GM04503 (cell line): ENCODE data around the gene WFDC1.

Source experiments
- DNase-seq: peaks from one replicate; pipeline ENCODE4 v3.0.0-alpha.2; 2012; ENCODE audit warnings: low read depth

The WFDC1 gene, protein sequence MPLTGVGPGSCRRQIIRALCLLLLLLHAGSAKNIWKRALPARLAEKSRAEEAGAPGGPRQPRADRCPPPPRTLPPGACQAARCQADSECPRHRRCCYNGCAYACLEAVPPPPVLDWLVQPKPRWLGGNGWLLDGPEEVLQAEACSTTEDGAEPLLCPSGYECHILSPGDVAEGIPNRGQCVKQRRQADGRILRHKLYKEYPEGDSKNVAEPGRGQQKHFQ

DNA sequence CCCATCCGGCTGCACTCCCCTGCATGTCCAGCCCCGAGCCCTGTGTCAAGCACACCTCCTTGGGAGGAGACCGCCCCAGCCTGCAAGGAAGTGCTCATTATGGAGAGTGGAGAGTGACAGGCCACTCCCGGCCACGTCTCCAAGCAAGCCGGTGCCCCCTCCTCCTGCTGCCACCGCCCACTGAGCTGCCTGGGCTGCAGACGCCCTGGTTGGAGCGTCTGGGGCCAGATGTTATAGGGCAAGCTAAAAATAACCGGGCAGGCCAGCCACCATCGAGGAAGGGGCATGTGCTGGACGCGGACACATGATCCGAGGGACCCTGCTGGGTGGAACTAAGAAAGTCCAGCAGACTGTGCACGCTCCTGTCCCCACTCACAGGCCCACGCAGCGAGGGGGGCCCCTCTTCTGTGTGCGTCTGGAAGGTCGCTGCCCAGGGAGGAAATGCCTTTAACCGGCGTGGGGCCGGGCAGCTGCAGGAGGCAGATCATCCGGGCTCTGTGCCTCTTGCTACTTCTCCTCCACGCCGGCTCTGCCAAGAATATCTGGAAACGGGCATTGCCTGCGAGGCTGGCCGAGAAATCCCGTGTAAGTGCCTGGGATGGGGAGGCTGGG, at the start of gene WFDC1:
WFDC1 (plus strand) TSS at position 348 of the 612 bp plus-strand sequence; CDS start at position 442, 94 bp downstream.
- no peak for DNase-seq

DNA sequence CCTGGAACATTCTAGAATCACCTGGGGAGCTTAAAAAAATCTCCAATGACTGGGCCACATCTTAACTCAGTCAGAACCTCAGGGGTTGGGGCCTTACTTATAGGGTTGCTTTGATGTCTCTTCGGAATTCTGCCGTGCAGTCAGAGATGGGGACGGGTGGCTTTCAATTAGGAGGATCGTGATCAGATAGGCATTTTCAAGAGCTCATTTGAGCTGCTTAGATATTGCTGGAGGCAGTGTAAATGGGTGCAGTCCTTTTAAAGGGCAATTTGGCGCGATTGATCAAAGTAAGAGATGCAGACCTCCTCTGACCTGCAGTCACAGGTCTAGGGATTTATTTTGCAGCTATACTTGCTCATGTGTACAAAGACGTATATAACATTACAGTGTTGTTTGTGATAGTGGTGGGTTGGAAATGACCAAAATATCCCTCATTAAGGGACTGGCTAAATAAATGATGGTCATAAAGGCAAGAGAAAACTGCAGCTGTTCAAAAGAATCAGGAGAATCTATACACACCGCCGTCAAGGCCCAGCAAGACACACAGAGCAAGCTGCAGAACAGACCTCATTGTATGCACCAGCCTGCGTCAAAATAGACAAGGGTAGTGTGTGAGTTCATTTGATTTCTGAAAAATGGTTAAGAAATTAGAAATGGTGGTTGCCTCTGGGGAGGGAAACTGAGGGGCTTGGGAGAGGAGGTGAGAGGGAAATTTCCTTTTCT, 48.6 kb upstream of the WFDC1 start:
- no peak for DNase-seq

DNA sequence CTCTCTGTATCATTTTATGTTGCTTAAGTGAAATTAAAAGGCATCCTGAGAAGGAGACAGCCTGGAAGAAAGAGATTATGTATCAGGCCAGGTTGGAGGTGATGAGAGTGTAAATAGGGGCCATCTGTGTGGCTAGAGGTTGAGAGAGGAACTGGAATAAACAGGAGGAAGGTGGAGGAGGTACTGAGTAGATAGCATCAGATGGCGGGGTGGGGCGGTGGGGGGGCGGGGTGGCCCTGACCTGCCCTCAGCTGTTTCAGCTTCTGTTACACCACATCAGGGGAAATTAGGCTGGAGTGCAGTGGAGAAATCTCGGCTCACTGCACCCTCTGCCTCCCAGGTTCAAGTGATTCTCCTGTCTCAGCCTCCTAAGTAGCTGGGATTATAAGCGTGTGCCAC, 48.0 kb upstream of the WFDC1 start:
- DNase-seq: no peak

DNA sequence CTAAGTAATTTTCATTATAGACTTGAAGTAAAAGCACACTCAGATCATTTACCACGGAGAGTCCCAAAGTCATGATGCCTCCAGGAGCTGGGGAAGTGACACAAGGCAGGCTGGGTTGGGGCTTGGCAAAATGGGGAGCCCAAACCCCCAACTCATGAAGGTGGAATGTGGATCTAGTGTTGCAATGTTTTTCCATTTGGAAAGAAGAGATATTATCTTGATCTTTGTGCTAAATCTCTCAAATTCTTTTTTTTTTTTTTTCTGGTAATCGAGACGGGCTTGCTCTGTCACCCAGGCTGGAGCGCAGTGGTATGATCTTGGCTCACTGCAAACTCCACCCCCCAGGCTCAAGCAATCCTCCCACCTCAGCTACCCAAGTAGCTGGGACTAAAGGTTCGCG, 47.3 kb upstream of the WFDC1 start:
- DNase-seq: no peak

DNA sequence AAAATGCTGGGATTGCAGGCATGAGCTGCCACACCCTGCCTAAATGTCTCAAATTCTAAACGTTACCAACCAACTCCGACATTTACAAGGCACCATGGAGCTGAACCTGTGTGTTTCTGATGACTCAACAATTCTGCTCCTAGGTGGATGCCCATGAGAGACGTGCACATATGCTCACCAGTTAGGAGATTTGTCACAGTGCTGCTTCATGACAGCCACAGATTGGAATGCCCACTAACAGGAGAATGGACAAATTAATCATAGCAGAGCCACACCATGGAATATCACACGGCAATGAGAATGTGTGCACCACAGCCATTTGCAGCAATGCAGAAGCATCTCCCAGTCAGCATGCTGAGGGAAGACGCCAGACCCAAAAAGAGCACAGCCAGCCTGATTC, 46.8 kb upstream of the WFDC1 start:
- peak; percentile 21 for DNase-seq

DNA sequence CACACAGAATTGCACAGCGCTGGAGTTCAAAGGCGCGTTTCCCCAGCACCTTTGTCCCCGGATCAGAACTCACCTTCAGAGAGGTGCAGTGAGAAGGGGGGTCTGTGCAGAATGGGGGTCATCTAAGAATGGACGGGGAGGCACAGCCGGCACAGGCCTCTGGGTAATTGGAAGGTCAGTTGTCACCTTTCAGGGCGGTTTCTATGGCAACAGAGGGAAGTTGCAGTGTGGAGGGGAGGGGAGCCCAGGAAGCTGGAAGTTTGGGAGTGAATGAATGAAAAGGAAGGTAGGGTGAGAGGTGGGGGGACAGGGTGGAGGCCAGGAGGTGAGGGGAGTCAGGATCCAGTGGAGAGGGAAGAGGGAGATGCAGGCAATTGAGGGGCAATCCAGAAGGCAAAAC, 42.5 kb upstream of the WFDC1 start:
- DNase-seq: no peak

DNA sequence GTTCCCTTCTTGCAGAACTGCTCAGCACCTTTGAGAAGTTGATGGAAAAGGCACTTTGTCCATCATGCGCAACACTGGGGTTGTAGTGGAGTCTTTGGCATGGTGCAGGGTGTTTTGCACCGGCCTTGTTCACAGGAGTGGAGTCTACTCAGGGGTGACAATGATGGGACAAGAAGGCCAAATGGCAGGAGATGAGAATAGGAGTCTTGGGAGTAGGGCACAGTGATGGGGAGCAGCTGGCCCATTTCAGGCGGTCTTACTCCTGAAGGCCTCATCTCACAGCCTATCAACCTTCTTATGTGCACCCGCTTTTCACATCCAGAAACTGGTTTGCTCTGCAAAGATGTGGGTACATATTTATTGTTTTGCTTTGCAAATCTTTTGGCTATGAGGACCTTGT, 41.5 kb upstream of the WFDC1 start:
- no peak for DNase-seq

DNA sequence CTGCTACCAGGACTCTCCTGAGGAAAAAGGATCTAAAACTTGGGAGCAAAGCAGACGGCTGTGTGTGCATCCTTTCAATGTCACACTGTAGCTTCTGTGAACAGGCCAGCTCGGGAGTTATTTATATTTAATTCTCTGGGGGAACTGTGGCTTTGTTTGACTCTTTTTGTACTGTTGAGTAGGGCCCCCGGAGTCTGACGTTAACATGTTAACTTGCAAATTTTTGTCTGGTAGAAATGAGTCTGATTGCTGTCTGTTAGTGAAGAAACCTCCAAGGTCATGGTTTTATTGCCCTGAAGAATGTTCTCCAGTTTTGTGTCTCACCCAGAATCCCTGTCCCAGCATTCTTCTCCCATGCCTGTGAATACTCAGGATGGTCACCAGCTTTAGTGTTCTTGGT, 40.6 kb upstream of the WFDC1 start:
- DNase-seq: no peak

DNA sequence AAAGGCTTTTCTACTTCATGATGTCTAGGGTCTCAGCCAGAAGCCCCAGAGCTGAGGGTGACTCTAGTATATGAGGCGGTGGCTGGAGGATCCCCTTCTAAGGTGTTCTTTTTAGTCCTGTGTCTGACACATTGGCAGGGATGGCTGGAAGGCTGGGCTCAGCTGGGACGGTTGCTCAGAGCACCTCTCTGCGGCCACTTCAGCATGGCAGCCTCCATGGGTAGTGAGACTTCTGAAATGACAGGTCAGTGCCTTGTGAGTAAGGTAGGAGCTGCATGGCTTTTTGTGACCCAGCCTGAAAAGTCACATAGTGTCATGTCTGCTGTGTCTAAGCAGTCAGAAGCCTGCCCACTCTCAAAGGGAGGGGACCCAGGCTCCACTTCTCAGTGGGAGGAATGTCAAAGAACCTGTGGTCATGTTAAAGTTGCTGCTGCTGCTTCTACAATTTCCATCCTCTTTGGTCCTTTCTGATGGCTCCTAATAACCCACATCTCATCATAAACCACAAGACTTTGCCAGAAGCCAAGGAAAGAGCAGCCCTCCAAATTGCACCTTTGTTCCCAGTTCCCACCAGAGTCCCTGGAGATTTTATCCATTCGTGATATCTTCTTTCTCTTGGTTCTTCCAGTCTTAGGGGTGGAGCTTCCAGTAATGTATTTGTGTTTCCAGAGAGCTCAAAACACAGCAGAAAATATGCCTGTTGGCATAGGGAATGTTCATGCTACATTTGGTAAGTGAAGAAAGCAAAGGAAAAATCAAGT, 39.4 kb upstream of the WFDC1 start:
- DNase-seq: no peak

DNA sequence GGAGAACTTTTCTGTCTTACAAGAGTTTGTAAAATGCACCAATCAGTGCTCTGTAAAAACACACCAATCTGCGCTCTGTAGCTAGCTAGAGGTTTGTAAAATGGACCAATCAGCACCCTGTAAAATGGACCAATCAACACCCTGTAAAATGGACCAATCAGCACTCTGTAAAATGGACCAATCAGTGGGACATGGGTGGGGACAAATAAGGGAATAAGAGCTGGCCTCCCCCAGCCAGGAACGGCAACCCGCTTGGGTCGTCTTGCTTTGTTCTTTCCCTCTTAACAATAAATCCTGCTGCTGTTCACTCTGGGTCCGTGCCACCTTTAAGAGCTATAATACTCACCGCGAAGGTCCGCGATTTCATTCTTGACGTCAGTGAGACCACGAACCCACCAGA, 36.4 kb upstream of the WFDC1 start:
- no peak for DNase-seq

DNA sequence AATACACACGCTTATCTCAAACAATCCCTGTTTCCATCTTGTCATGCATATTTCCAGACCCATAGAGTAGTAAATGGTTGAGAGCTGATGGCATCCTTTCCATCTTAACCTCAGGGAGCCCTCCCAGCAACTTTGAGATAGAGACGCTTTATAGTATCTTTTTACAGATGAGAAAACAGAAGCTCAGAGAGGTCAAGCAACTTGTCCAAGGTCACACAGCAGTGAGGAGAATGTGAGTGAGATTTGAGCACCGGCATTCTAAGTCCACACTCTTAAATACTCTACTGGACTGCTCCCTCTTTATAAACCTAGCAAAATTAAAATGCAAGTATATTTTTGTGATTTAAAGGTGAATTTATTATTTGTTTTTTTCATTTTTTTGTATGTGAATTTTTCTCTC, 35.0 kb upstream of the WFDC1 start:
- DNase-seq: no peak

DNA sequence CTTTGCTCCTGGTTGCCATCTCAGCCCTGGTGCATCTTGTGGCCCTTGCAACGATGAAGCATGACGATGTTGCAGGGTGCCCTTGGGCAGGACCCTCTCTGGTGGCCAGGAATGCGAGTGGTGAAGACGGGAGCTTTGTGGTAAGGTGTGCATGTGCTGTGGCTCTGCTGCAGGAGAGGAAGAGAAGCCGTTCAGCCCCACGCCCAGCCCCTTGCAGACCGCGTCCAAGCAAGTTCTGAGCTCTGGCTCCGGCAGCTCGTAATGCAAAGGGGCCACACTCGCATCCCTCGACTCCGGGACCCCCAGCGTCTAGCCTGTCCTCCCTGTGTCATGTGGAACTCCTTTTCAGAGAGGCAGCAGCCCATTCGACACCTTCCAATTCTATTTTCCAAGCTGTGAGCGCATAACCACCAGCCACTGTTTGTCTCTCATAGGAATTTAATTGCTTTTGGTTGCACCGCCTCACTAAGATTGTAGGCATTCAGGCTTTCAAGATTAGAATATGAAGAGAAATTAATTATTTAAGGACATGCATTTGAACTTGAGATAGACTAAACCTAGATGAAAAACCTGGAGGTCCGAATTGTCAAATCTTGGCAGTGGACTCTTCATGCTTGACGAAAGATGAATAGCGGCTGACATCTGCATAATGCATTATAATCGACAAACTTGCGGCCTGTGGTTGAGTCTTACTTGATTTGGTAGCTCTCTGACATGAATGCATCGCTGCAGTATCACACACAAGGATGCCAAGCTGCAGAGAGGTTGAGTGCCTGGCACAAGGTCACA, 33.7 kb upstream of the WFDC1 start:
- DNase-seq: no peak

DNA sequence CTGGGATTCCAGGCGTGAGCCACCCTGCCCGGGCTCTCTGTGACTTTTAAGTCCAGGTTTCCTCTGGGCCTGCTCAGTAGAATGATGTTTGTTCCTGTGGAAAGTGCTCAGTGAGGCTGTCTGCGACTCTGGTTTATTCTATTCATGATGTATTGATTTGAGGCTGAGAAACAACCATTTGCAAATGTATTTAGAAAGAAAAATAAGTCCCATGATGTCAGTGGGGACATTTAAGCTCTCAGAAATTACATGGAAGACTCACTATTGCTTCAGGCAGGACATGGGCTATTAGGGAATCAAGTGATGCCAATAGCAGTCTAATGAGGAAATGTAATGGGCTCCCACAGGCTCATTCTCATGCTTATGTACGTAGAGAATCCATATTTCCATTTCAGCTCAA, 32.6 kb upstream of the WFDC1 start:
- no peak for DNase-seq

DNA sequence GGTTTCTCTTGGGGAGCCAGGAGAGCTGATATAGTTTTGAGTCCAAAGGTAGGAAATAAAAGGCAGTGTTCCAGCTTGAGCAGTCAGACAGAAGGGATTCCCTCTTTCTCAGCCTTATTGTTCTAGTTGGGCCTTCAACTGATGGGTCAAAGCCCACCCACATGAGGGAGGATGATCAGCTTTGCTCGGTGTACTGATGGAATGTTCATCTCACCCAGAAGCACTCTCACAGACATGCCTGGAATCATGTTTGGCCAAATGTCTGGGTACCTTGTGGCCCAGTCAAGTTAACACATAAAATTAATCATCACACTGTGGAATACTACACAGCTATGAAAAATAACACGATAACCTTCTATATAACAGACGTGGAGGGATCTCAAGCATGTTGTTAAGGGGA, 31.7 kb upstream of the WFDC1 start:
- no peak for DNase-seq

DNA sequence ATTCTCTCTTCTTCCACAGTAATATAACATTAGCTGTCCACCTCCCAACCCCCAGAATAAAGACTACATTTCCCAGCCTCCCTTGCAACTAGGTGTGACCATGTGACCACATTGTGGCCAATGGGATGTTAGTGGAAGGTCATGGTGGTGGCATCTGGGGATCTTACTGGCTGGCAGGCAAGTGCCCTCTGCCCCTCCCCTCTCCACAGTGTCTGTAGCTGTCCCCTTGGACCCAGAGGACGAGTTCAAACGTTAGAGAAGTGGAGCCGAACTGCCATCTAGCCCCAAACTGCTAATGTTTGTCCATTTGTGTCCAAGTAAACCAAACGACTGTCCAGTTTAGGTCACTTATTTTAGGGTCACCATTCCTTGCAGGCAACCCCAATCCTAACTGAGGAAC, 28.2 kb upstream of the WFDC1 start:
- peak; percentile 20 for DNase-seq

DNA sequence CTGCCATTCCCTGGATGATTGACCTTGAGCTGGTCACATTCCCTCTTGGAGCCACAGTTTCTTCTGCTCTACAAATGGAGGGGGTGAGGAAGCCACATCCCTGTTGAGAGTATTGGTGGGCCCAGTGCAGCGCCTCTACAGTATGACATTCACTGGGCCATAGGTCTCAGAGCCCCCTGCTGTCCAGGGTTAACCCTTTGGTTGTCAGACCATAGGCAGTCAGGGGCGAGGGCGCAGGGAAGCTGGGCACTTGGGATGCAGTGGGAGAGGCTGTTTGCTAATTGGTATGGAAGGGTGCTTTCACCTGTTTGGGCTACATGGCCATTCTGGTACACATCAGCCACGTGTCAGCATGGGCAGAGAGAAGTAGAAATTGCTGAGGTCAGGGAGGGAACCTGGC, 27.3 kb upstream of the WFDC1 start:
- DNase-seq: no peak

DNA sequence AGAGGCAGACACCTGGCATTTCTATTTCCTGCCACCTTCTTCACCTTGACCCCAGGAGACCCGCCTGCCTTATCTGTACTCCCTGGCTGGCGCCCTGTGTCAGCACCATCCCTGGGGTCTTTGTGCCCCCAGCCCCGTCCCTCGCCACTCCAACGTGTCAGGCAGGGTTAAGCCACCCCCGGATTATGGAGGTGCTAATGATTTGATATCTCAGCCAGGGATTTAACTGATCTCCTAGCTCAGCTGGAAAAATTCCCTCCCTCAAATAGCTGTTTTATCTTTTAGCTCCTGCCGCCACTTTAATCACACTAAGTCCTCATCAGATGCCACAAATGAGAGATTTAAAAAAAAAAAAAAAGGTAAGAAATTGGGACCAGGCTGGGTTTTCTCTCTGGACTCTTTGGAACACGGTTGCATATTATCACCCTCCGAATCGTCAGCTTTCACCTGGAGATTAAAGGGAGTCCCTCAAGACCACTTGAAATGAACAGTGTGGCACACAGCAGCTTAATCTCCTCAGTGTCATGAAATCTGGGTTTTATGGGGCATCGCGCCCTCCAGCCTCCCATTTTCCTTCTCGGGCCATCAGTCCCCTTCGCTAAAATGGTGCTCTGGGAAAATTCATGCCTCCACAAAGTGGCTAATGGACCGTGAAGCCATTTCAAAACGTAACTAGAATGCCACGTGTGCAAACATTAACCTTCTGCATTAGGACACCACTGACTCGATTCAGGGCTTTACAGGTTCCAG, 26.2 kb upstream of the WFDC1 start:
- no peak for DNase-seq

DNA sequence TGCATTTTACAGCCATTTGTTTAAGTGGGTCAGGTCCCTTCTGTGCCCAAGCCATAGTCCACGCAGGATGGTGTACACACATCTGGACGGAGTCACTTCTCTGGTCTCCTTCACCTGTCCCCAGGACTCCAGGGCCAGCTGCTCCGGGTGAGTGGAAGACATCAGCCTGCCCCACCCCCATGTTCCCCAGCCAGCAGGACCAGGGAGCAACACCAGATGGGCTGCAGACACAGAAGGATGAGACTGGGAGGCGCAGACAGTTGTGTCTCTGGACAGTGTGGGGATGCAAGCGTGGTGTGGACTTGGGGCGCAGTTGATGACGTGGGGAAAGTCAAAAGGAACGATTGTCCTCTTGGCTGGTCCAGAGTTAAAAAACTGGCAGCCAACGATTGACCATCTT, 24.6 kb upstream of the WFDC1 start:
- no peak for DNase-seq

DNA sequence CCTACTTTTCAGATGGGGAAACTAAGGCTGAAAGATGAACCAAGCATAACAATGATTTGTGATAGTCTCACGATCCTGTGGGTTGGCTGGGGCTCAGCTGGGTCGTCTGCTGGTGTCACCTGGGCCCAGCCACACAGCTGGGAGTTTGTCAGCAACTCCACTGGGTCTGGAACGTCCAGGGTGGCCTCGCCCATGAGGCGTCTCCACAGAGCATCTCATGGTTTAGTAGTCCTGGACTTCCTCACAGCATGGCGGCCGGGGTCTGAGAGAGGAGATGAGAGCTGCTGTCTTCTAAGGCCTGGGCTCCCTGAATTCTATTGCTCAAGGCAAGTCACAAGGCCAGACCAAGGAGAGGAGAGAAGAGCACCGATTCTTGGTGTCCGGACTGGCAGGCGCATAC, 24.1 kb upstream of the WFDC1 start:
- DNase-seq: no peak

DNA sequence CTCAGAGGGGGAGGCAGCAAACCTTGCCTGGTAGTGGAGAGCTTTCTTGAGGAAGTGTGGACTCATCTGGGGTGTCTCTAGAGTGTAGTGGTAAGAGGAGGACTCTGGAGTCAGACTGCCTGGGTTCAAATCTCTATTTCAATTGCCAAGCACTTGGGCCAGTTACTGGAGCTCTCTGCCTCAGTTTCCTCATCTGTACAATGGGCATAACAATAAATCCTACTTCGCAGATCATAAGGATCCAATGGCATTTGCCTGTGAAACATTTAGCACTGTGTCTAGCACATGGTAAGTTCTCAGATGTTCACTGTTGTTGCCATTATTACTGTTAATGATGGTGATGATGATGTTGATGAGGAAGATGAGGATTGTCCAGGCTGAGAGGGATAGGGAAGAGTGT, 23.6 kb upstream of the WFDC1 start:
- no peak for DNase-seq

DNA sequence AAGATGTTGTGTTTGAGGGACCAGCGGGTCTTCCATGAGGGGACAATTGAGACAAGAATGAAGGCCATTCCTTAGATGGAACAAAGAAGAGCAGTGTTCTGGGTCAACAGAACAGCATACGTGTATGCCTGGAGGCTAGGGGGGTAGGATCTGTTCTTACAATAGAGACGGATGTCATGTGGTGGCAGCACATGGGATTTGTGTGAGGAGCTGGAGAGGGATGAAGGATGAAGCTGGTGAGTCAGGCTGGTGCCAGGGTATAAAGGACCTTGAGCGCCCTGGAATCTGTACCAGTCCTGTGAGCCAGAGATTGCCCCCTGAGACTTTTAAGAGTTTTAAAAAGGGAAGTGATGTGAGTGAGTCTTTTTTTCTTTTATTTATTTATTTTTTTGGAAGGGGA, 22.8 kb upstream of the WFDC1 start:
- DNase-seq: no peak
